HCT116 (cell line): ENCODE data around the gene TNFSF10. TPM values are rescaled to one million over a fixed set of nuclear protein-coding genes. Genes with fewer than 3 reads are reported as not detected.

ENCODE experiments used
- ATAC-seq: fragments of 200-7000 bp; cut with Tn5 transposase; 2 replicates; pipeline ENCODE4 v1.9.1; 2020; ENCODE audit warnings: mild to moderate bottlenecking, moderate library complexity
- BruUV-seq: library from RNA; stranded (reverse); fragments of 400-500 nt; replicated peaks from 2 replicates; lab custom pipeline; 2021; lab: Mats Ljungman, UMichigan
- CTCF ChIA-PET: fragments of 300-600 bp; sonication (Branson Sonifier 250); formaldehyde crosslinking; loops from one replicate; lab custom pipeline; 2021; ENCODE audit warnings: antibody characterized with exemption; lab: Charles Lee
- POLR2A ChIA-PET: fragments of 300-600, 350-600 bp; sonication (Branson Sonifier 250); formaldehyde crosslinking; loops from one replicate; lab custom pipeline; 2021; ENCODE audit warnings: antibody characterized with exemption; lab: Charles Lee
- RAD21 ChIA-PET, 2 experiments: fragments of 300-600 bp; sonication (Branson Sonifier 250); formaldehyde crosslinking; loops; one replicate each; lab custom pipeline; 2023; ENCODE audit warnings: low total read pairs in 2 of 2; ENCODE audit not compliant: uncharacterized antibody in 2 of 2, unreplicated experiment in 2 of 2, low non-redundant PET in 1 of 2; lab: Charles Lee
- DNase-seq: peaks from one replicate; pipeline ENCODE4 v3.0.0-alpha.2; 2010; ENCODE audit warnings: low read depth, low spot score
- H2AFZ ChIP-seq: fragments of 200-600 bp; shearing (Covaris generic), sonication (generic); 2 replicates; pipeline ENCODE4 v1.6.1; 2017; ENCODE audit warnings: low read depth, mixed run types, mixed read lengths, antibody characterized with exemption, low read length; ENCODE audit not compliant: poor library complexity, severe bottlenecking
- H3K27ac ChIP-seq: 2 replicates; pipeline ENCODE4 v1.5.1; 2012; ENCODE audit warnings: low read depth, low read length
- H3K27me3 ChIP-seq: fragments of 200-600 bp; sonication (generic); 2 replicates; pipeline ENCODE4 v1.6.1; 2016; ENCODE audit warnings: mixed run types, low read length, mixed read lengths; ENCODE audit not compliant: insufficient read depth
- H3K36me3 ChIP-seq, 2 experiments: fragments of 200-500 bp in 1 of 2; fragments of 200-600 bp in 1 of 2; sonication (Bioruptor generic) in 1 of 2; sonication (generic) in 1 of 2; 2 replicates each; pipeline versions ENCODE4 v1.5.1 to v1.6.1; 2014 to 2016; ENCODE audit warnings: low read length in 2 of 2, inconsistent platforms in 1 of 2, mixed read lengths in 1 of 2, mixed run types in 1 of 2; ENCODE audit not compliant: insufficient read depth in 2 of 2, control insufficient read depth in 1 of 2
- H3K4me1 ChIP-seq, 2 experiments: fragments of 200-600 bp in 1 of 2; sonication (generic) in 1 of 2; 2 replicates each; pipeline versions ENCODE4 v1.5.1 to v1.6.1; 2012 to 2017; ENCODE audit warnings: low read length in 2 of 2, inconsistent platforms in 1 of 2, mild to moderate bottlenecking in 1 of 2, mixed read lengths in 1 of 2, mixed run types in 1 of 2, moderate library complexity in 1 of 2; ENCODE audit not compliant: insufficient read depth in 2 of 2, control insufficient read depth in 1 of 2
- H3K4me2 ChIP-seq: fragments of 200-600 bp; sonication (generic); 2 replicates; pipeline ENCODE4 v1.6.1; 2017; ENCODE audit warnings: mixed run types, low read length, mixed read lengths
- H3K4me3 ChIP-seq, 2 experiments: fragments of 200-600 bp in 1 of 2; sonication (generic) in 1 of 2; replicated peaks in 1 of 2; 2 replicates each; pipeline ENCODE4 v1.5.1; 2011 to 2016; ENCODE audit warnings: low read length in 2 of 2, control low read depth in 1 of 2, low read depth in 1 of 2, mild to moderate bottlenecking in 1 of 2, mixed read lengths in 1 of 2, mixed run types in 1 of 2
- H3K79me2 ChIP-seq: fragments of 200-600 bp; sonication (generic); 2 replicates; pipeline ENCODE4 v1.6.1; 2017; ENCODE audit warnings: mild to moderate bottlenecking, mixed run types, low read length, moderate library complexity, mixed read lengths; ENCODE audit not compliant: insufficient read depth
- H3K9ac ChIP-seq: fragments of 200-600 bp; sonication (generic); 2 replicates; pipeline ENCODE4 v1.6.1; 2016; ENCODE audit warnings: low read length, mixed read lengths
- H3K9me2 ChIP-seq: fragments of 200-600 bp; sonication (generic), shearing (Covaris generic); 2 replicates; pipeline ENCODE4 v1.6.1; 2017; ENCODE audit warnings: mixed run types, mild to moderate bottlenecking, moderate library complexity; ENCODE audit not compliant: insufficient read depth
- H3K9me3 ChIP-seq, 2 experiments: fragments of 200-500 bp in 1 of 2; fragments of 200-600 bp in 1 of 2; sonication (Bioruptor generic) in 1 of 2; sonication (generic) in 1 of 2; 2 replicates each; pipeline ENCODE4 v1.6.1; 2014 to 2017; ENCODE audit warnings: low read length in 2 of 2, mixed read lengths in 2 of 2, inconsistent platforms in 1 of 2, low read depth in 1 of 2, mild to moderate bottlenecking in 1 of 2, mixed run types in 1 of 2, moderate library complexity in 1 of 2; ENCODE audit not compliant: control insufficient read depth in 1 of 2, insufficient read depth in 1 of 2
- H4K20me1 ChIP-seq: fragments of 200-600 bp; sonication (generic), shearing (Covaris generic); 2 replicates; pipeline ENCODE4 v1.6.1; 2017; ENCODE audit warnings: mixed run types, mild to moderate bottlenecking, moderate library complexity; ENCODE audit not compliant: insufficient read depth
- ATF3 ChIP-seq: IDR thresholded peaks from 2 replicates; pipeline ENCODE4 v1.6.1; 2012
- CBX3 ChIP-seq: IDR thresholded peaks from 2 replicates; pipeline ENCODE4 v1.6.1; 2012; ENCODE audit warnings: low read depth
- CEBPB ChIP-seq: IDR thresholded peaks from 2 replicates; pipeline ENCODE4 v1.6.1; 2012; ENCODE audit warnings: low read depth
- CTCF ChIP-seq, 3 experiments: fragments of 200-600 bp in 1 of 3; sonication (generic) in 1 of 3; IDR thresholded peaks in 2 of 3; conservative IDR thresholded peaks in 1 of 3; 2 replicates each; pipeline ENCODE4 v1.5.1; 2012 to 2017; ENCODE audit warnings: low read depth in 2 of 3, low read length in 2 of 3, antibody characterized with exemption in 1 of 3, borderline replicate concordance in 1 of 3, control low read depth in 1 of 3, mild to moderate bottlenecking in 1 of 3, mixed read lengths in 1 of 3, mixed run types in 1 of 3, moderate library complexity in 1 of 3; ENCODE audit not compliant: insufficient read depth in 1 of 3
- ELF1 ChIP-seq: IDR thresholded peaks from 2 replicates; pipeline ENCODE4 v1.6.1; 2012; ENCODE audit warnings: low read depth, borderline replicate concordance
- EZH2 ChIP-seq: fragments of 200-600 bp; sonication (generic); IDR thresholded peaks from 2 replicates; pipeline ENCODE4 v1.6.1; 2017; ENCODE audit warnings: antibody characterized with exemption, mixed run types
- MAX ChIP-seq: IDR thresholded peaks from 2 replicates; pipeline ENCODE4 v1.6.1; 2012
- REST ChIP-seq: IDR thresholded peaks from 2 replicates; pipeline ENCODE4 v1.6.1; 2012; ENCODE audit warnings: low read depth
- SRF ChIP-seq: IDR thresholded peaks from 2 replicates; pipeline ENCODE4 v1.6.1; 2012; ENCODE audit warnings: low read depth
- TCF7L2 ChIP-seq: IDR thresholded peaks from 2 replicates; pipeline ENCODE4 v1.7.0; 2011; ENCODE audit warnings: borderline replicate concordance, inconsistent platforms; ENCODE audit not compliant: insufficient read depth, insufficient read length; ENCODE audit errors: extremely low read depth
- YY1 ChIP-seq: IDR thresholded peaks from 2 replicates; pipeline ENCODE4 v1.6.1; 2011; ENCODE audit warnings: low read length, low read depth, moderate library complexity, mild to moderate bottlenecking; ENCODE audit not compliant: insufficient replicate concordance; ENCODE audit errors: extremely low read depth
- ZBTB33 ChIP-seq: IDR thresholded peaks from 2 replicates; pipeline ENCODE4 v1.6.1; 2011; ENCODE audit warnings: mild to moderate bottlenecking, low read length, moderate library complexity; ENCODE audit not compliant: insufficient replicate concordance; ENCODE audit errors: extremely low read depth
- ZNF274 ChIP-seq: fragments of 200-500 bp; sonication (Bioruptor generic); IDR thresholded peaks from 2 replicates; pipeline ENCODE4 v1.6.1; 2014; ENCODE audit warnings: mild to moderate bottlenecking, low read depth, low read length, inconsistent platforms
- intact Hi-C: fragments of 100-400 bp; cut with micrococcal nuclease; formaldehyde crosslinking; loops from 2 replicates; pipeline ENCODE4 v1.10.0; 2022
- total RNA-seq: library from RNA; stranded (reverse); gene quantifications from one replicate; pipeline ENCODE4 v1.2.1, GENCODE V29; 2021; ENCODE audit not compliant: unreplicated experiment

Gene TNFSF10
- total RNA-seq, 1 experiment from 2014 or later, result 0.20 TPM

- Histone ChIP-seq H3K9me2 (no peaks in the 10 kb centered on the region), H3K79me2 (no peaks in the 10 kb centered on the region), H3K9me3 (no peaks in the 10 kb centered on the region), H3K4me1 (peaks cover 0 to 6% of the 10 kb centered on the region in 2 experiments; a peak in 1 of 4 replicates), H2AFZ (no peak overlapping the region), H3K36me3 (no peaks in the 10 kb centered on the region), H4K20me1 (no peaks in the 10 kb centered on the region), H3K9ac (no peak overlapping the region), H3K27me3 (no peaks in the 10 kb centered on the region), H3K27ac (no peak overlapping the region), H3K4me3 (no peak overlapping the region), H3K4me2 (no peak overlapping the region)
- no TSS peak for BruUV-seq
- POLR2A ChIA-PET, result no interaction called here
- TF ChIP-seq EZH2, result no peak
- no peak for TF ChIP-seq REST
- no peak for TF ChIP-seq SRF
- TF ChIP-seq YY1, result no peak
- no peak for TF ChIP-seq ATF3
- no peak for TF ChIP-seq ELF1
- TF ChIP-seq ZNF274, result no peak
- no peak for TF ChIP-seq CTCF (IDR thresholded peaks at IDR 0.05 in 2 of 3, conservative IDR thresholded peaks at IDR 0.05 in 1 of 3; ENCODE audit: borderline replicate concordance in 1 of 3, insufficient read depth in 1 of 3, low read depth in 2 of 3, low read length in 2 of 3)
- TF ChIP-seq TCF7L2, result no peak
- no peak for TF ChIP-seq CEBPB
- no peak for TF ChIP-seq ZBTB33
- no peak for TF ChIP-seq CBX3
- TF ChIP-seq MAX, result no peak
- intact Hi-C loops, result no loop called here
- DNase-seq (no peak), ATAC-seq (no peak)
- CTCF ChIA-PET, result no interaction called here
- RAD21 ChIA-PET, result no interaction called here
Measured at GRCh38 chr3:172514678-172515077, 8.6 kb downstream of the TNFSF10 start.
